GM18505 (cell line): ENCODE measurements around the gene FREM1.

ENCODE experiments used
- ATAC-seq: cut with Tn5 transposase; IDR thresholded peaks from one replicate; pipeline ENCODE4 v1.9.1; 2021; ENCODE audit not compliant: unreplicated experiment
- POLR2A ChIP-seq: IDR thresholded peaks from 4 replicates; pipeline ENCODE4 v1.6.1; 2011; ENCODE audit warnings: borderline replicate concordance; ENCODE audit not compliant: insufficient read depth, insufficient read length; ENCODE audit errors: extremely low read depth

Gene FREM1

GRCh38 chr9:14909961-14910805, at the start of gene FREM1:
Gene FREM1, minus strand, starts transcription at chr9:14910428. Its CDS starts 41,451 bp downstream, at chr9:14868977.
- no peak for ATAC-seq
- TF ChIP-seq POLR2A, result no peak

- TF ChIP-seq POLR2A, result no peak
- ATAC-seq, result no peak
Measured at GRCh38 chr9:14958989-14959388, 48.8 kb upstream of the FREM1 start.

- no peak for TF ChIP-seq POLR2A
- ATAC-seq, result no peak
Measured at GRCh38 chr9:14957109-14957508, 46.9 kb upstream of the FREM1 start.

GRCh38 chr9:14956208-14956607, 46.0 kb upstream of the FREM1 start:
- ATAC-seq, result no peak
- no peak for TF ChIP-seq POLR2A

GRCh38 chr9:14945351-14945750, 35.1 kb upstream of the FREM1 start:
- TF ChIP-seq POLR2A, result no peak
- no peak for ATAC-seq

- ATAC-seq, result no peak
- no peak for TF ChIP-seq POLR2A
Measured at GRCh38 chr9:14941501-14942405, 31.5 kb upstream of the FREM1 start.

GRCh38 chr9:14939378-14939777, 29.1 kb upstream of the FREM1 start:
- no peak for ATAC-seq
- no peak for TF ChIP-seq POLR2A

- no peak for TF ChIP-seq POLR2A
- no peak for ATAC-seq
Measured at GRCh38 chr9:14937216-14937615, 27.0 kb upstream of the FREM1 start.

GRCh38 chr9:14936491-14936890, 26.3 kb upstream of the FREM1 start:
- no peak for TF ChIP-seq POLR2A
- no peak for ATAC-seq

GRCh38 chr9:14935964-14936363, 25.7 kb upstream of the FREM1 start:
- no peak for TF ChIP-seq POLR2A
- no peak for ATAC-seq

GRCh38 chr9:14935106-14935751, 25.0 kb upstream of the FREM1 start:
- no peak for TF ChIP-seq POLR2A
- no peak for ATAC-seq

- ATAC-seq, result no peak
- TF ChIP-seq POLR2A, result no peak
Measured at GRCh38 chr9:14932641-14933040, 22.4 kb upstream of the FREM1 start.

- no peak for TF ChIP-seq POLR2A
- no peak for ATAC-seq
Measured at GRCh38 chr9:14932231-14932630, 22.0 kb upstream of the FREM1 start.
